Activated CD4-positive, alpha-beta T cell treated with anti-CD3 and anti-CD28 coated beads, Interleukin-2, amount 50 U/mL, for 4 hours (primary cell): Measurements from ENCODE around the gene NUB1.
"Not testable (repeated sequence)": the region's sequence is repeated elsewhere in the genome, so short reads cannot be mapped to it uniquely, and the experiment has no call there.

Experiments
- DNase-seq, 2 experiments: peaks; one replicate each; pipeline ENCODE4 v3.0.0-alpha.2; 2020

Gene NUB1, protein sequence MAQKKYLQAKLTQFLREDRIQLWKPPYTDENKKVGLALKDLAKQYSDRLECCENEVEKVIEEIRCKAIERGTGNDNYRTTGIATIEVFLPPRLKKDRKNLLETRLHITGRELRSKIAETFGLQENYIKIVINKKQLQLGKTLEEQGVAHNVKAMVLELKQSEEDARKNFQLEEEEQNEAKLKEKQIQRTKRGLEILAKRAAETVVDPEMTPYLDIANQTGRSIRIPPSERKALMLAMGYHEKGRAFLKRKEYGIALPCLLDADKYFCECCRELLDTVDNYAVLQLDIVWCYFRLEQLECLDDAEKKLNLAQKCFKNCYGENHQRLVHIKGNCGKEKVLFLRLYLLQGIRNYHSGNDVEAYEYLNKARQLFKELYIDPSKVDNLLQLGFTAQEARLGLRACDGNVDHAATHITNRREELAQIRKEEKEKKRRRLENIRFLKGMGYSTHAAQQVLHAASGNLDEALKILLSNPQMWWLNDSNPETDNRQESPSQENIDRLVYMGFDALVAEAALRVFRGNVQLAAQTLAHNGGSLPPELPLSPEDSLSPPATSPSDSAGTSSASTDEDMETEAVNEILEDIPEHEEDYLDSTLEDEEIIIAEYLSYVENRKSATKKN

GRCh38 chr7:151341357-151342101, at the start of gene NUB1:
NUB1 (plus strand) TSS chr7:151341812; CDS start chr7:151345350, 3,538 bp downstream.
- DNase-seq: peak; percentile 86

DNA sequence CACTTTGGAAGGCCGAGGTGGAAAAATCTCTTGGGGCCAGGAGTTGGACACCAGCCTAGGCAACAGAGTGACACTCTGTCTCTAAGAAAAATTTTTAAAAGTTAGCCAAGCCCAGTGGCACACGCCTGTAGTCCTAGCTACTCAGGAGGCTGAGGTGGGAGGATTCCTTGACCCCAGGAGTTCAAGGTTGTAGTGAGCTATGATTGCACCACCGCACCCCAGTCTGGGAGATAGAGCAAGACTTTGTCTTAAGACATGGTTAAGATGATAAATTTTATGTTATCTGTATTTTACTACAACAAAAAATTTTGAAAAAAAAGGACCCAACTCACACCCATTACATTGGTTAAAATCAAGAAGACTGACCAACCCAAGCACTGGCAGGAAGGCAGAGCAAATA, 48.8 kb upstream of the NUB1 start:
- DNase-seq: no peak

DNA sequence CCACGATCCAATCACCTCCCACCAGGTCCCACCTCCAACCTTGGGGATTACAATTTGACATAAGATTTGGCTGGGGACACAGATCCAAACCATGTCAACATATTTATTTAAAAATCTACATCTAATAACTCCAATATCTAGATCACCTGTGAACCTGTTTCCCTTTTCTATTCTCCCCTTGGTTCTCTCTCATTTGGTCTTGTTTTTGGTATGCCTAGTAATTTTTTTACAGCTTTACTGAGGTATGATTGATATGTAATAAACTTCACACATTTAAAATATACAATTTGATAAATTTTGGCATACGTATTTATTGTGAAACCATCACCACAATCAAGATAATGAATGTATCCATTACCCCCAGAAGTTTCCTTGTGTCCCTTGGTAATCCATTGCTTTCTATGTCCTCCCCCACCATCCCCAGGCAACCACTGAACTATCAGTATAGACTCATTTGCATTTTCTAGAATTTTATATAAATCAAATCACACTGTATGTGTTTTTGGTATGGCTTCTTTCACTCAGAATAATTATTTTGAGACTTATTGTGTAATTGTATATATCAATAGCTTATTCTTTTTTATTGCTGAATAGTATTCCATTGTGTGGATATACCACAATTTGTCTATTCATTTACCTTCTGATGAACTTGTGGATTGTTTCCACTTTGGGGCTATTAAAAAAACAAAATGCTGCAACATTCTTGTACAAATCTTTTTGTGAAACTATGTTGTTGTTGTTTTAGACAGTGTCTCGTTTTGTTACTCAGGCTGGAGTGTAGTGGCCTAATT, 45.2 kb upstream of the NUB1 start:
- no peak for DNase-seq

DNA sequence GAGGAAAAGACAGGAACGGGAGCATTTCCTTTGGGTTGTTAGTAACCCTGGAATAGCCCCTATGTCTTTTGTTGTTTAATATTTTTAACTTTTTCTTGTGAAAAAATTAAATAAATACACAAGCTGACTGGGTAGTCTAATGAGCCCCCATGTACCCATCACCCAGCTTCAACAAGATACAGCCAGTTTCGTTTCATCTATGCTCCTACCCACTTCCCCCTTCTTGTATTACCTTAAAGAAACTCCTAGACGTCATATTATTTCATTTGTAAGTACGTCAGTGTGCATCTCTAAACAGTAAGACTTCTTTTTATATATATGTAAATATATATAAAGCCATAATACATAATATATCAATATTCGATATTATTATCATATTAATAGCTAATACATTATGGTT, 42.8 kb upstream of the NUB1 start:
- DNase-seq: no peak

- no peak for DNase-seq
Observed at GRCh38 chr7:151299530-151299929, 42.1 kb upstream of the NUB1 start.

DNA sequence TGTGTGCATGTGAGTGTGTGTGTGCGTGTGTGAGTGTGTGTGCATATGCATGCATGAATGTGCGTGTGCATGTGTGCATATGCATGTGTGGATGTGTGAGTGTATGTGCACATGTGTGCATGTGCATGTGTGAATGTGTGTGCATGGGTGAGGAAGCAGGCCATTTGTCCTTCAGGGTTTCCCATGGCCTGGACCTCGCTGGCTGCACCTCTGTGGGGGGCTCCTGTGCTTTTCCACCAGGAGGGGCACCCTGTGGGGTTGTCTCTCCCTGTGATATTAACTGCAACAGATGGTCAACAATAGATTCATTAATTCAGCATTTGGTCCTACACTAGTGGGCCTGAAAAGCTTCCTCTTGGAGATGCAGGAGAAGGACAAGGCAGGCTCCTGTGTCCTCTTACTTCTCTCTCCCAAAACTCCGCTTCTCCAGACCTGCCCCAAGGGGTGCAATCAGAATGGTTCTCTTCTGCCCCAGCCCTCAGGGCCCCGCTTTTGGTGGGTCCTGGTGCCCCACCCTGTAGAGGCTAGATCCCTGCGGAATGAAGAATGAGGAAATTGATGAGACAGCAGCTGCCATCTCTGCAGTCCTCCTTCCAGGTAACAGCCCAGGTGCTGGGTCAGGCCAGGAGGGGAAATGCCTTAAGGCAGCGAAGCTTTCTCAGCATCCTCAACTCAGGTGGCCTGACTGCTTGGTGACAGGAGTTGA, 41.5 kb upstream of the NUB1 start:
- no peak for DNase-seq

GRCh38 chr7:151301471-151302462, 39.8 kb upstream of the NUB1 start:
- no peak for DNase-seq

- DNase-seq: not testable (repeated sequence)
Observed at GRCh38 chr7:151304251-151304650, 37.4 kb upstream of the NUB1 start.

DNA sequence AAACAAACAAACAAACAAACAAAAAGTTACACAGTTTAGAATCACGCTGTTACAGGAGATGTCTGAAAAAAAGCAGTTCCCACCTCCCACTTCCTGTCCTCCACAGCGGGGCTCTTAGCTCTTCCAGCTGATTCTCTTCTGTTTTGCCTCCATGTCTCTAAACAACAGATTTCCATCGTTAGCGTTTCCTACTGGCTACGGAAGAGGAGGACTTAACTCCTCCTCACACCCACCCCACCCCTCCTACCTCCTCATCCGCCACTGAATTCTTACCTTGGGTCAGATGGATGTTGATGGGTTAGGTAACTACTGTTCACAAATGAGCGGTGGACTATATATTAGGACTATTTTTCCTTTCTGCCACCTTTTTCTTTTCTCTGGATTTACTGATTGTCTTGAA, 36.8 kb upstream of the NUB1 start:
- DNase-seq: no peak

DNA sequence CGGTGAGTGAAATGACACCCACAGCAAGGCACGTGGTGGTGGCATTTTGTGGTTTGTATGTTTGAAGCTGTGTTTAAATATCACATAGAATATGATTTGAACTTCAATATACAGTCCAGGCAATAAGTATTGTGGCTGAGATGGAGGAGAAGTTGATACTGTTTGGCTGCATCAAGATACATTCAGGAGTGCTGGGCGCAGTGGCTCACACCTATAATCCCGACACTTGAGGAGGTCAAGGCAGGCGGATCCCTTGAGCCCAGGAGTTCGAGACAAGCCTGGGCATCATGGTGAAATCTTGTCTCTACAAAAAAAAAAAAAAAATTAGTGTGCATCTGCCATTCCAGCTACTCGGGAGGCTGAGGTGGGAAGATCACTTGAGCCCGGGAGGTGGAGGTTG, 35.2 kb upstream of the NUB1 start:
- DNase-seq: no peak

DNA sequence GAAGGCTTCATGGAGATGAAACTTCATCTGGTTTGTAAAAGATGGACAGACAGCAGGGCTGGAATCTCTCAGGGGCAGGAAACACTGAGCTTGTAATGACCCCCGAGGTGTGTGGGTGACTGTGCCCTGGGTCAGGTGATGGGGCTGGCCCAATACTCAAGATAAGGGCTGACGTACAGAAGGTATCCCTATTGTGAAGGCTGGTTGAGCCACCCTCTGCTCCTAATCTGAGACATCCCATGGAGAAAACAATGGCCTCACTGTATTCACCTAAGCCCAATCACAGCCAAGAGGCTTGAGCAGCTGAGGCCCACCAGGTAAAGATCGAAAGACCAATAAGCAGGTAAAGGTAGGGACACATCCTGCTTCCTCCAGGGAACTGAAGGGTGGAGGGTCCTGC, 34.8 kb upstream of the NUB1 start:
- no peak for DNase-seq

GRCh38 chr7:151307536-151307935, 34.1 kb upstream of the NUB1 start:
- DNase-seq: no peak

DNA sequence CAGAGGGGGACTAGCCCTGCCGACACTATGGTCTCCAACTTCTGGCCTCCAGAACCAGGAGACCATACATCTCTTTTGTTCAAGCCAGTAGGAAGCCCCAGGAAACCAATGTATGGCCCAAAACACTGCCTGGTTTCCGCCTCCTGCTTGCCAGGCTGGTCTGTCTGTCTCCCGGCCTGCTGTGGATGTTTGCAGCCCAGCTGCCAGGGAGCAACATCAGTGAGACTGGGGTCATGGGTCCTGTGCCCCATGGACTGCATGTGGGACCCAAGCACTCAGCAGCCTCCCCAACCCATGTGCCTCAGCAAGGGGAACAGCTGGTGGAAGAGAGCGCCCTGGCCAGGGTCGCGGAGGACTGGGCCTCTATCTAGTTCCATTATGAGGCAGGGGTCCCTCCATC, 33.4 kb upstream of the NUB1 start:
- no peak for DNase-seq

- no peak for DNase-seq
Observed at GRCh38 chr7:151308791-151309190, 32.8 kb upstream of the NUB1 start.

DNA sequence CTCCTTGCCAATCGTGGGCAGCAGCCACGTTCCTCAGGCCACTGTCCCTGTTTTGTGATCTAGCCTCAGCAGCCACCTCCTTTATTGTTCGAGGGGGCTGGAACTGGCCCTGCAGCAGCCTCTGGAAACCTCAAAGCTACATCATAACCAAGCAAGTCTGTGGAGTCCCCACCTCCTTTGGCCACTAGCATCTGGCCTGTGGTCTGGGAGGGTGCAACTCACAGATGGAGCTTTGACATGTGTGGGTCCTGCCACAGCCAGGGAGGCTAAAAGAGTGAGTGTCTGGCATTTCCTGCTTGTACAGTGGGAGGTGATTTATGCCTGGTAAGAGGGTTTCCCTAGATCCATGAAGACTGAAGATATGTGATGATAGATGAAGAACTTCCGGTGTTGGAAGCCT, 32.3 kb upstream of the NUB1 start:
- no peak for DNase-seq

DNA sequence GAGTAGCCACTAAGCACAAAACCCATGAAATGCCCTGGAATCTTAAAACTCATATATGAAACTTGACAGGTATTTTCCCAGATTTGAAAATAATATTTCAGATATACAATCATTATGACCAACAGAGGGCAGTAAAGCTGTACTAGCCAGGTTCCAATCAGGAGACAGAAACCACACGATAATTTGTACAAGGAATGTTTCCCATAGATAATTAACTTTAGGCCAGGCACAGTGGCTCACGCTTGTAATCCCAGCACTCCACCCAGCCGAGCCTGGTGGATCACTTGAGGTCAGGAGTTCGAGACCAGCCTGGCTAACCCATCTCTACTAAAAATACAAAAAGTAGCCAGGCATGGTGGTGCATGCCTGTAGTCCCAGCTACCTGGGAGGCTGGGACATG, 31.0 kb upstream of the NUB1 start:
- no peak for DNase-seq

- no peak for DNase-seq
Observed at GRCh38 chr7:151311294-151311864, 30.2 kb upstream of the NUB1 start.

DNA sequence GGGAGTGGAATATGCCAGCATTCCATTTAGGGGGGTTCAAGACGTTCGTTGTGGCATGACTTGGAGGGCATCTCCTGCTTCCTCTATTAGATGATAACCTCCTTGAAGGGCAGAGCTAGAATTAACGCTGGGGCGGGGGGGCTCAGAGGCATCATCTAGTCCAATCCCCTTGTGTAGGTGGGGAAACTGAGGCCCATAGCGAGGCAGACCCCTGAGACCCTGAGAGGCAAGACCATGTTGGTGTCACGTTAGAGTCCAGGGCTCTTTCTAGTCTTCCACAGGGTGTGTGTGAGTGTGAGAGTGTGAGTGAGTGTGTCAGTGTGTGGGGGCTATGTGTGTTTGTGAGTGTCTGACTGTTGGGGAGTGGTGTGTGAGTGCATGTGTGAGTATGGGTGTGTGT, 29.3 kb upstream of the NUB1 start:
- no peak for DNase-seq

- DNase-seq: no peak
Observed at GRCh38 chr7:151312831-151313809, 28.5 kb upstream of the NUB1 start.

- DNase-seq: no peak
Observed at GRCh38 chr7:151313857-151314256, 27.8 kb upstream of the NUB1 start.
